ENCODE measurements around the gene TMEM151B.

The TMEM151B gene

GRCh38 chr6:44304282-44305199, 34.3 kb downstream of the TMEM151B start:
- TF ChIP-seq CTCF (IDR thresholded peaks at IDR 0.05; ENCODE audit: low read depth, low read length), result peak; percentile 72
- no peak for DNase-seq (ENCODE audit: extremely low read depth, low read depth)

GRCh38 chr6:44305200-44305725, 35.0 kb downstream of the TMEM151B start:
- TF ChIP-seq CTCF (IDR thresholded peaks at IDR 0.05; ENCODE audit: low read depth, low read length), result no peak
- DNase-seq (ENCODE audit: extremely low read depth, low read depth), result no peak

- TF ChIP-seq CTCF (IDR thresholded peaks at IDR 0.05; ENCODE audit: low read depth, low read length), result no peak
- no peak for DNase-seq (ENCODE audit: extremely low read depth, low read depth)
Observed at GRCh38 chr6:44306710-44307109, 36.5 kb downstream of the TMEM151B start.

GRCh38 chr6:44307217-44307616, 37.0 kb downstream of the TMEM151B start:
- no peak for TF ChIP-seq CTCF (IDR thresholded peaks at IDR 0.05; ENCODE audit: low read depth, low read length)
- no peak for DNase-seq (ENCODE audit: extremely low read depth, low read depth)

GRCh38 chr6:44309092-44309491, 38.8 kb downstream of the TMEM151B start:
- DNase-seq (ENCODE audit: extremely low read depth, low read depth), result no peak

GRCh38 chr6:44309631-44310030, 39.4 kb downstream of the TMEM151B start:
- TF ChIP-seq CTCF (IDR thresholded peaks at IDR 0.05; ENCODE audit: low read depth, low read length), result no peak
- DNase-seq (ENCODE audit: extremely low read depth, low read depth), result no peak

More at GRCh38 chr6:44309092-44309491, 38.8 kb downstream of the TMEM151B start:
- TF ChIP-seq CTCF (IDR thresholded peaks at IDR 0.05; ENCODE audit: low read depth, low read length), result no peak

GRCh38 chr6:44310241-44310640, 40.0 kb downstream of the TMEM151B start:
- TF ChIP-seq CTCF (IDR thresholded peaks at IDR 0.05; ENCODE audit: low read depth, low read length), result no peak
- DNase-seq (ENCODE audit: extremely low read depth, low read depth), result no peak
